ENCODE data around the gene C4orf36.
A peak's percentile ranks its signal among the peaks of the same experiment; 100 is the strongest.

C4orf36 gene, protein sequence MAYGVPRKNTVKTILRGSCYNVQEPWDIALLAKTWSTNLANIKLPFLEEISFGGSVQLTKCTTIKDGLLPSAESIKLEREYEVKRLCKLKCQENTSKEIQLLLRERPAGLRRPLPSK

GRCh38 chr4:86891762-86892635, at the start of gene C4orf36:
C4orf36 (minus strand) TSS chr4:86892422; CDS start chr4:86891520, 902 bp downstream.
- no peak for DNase-seq (ENCODE audit: low read depth in 2 of 2)

- DNase-seq (ENCODE audit: low read depth in 2 of 2), result no peak
These were observed 48.8 kb upstream of the C4orf36 start for GRCh38 chr4:86940920-86941460.

DNA sequence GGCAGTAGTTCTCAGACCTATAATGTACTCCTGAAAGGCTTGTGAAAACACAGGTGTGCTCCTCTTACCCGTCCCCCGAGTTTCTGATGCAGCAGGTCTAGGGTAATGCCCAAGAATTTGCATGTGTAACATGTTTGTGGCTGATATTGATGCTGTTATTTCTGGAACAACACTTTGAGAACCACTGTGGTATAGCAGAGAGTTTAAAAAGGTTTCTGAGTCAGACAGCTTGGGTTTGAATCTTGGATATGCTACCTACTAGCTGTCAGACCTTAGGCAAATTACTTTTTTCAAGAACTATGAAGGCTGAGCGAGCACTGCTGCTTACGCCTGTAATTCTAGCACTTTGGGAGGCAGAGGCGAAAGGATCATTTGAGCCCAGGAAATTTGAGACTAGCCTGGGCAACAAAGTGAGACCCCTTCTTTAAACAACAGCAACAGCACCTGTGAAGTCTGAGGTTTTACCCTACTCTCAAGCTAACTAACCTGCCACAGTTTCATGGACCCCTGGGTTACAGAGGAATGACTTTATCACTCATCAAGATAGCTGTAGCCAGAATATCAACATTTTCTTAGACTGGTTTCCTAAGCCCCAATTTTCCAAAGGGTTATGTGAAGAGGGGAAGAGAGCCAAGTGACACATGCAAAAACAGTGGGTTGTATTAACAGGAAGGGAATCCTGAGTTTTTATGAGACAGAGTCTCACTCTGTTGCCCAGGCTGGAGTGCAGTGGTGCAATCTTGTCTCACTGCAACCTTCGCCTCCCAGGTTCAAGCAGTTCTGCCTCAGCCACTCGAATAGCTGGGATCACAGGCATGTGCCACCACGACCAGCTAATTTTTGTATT, 47.7 kb upstream of the C4orf36 start:
- DNase-seq (ENCODE audit: low read depth in 2 of 2), result no peak

- no peak for DNase-seq (ENCODE audit: low read depth in 2 of 2)
These were observed 46.7 kb upstream of the C4orf36 start for GRCh38 chr4:86938771-86939520.

GRCh38 chr4:86935853-86936733, 43.9 kb upstream of the C4orf36 start:
- no peak for DNase-seq (ENCODE audit: low read depth in 2 of 2)

DNA sequence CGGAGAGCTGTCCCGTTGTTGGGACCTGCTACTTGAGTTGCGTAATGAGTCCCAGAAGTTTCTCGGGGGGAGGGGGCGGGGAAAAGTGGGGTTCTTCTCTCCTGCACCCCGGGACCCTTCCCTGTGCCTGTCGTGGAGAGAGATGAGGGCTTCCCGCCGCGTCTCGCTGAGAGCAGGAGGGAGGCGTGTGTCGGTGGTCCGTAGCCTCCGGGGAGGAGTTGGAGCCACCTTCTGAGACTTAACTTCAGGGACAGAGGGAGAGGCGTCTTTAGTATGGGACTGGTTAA, 43.3 kb upstream of the C4orf36 start:
- no peak for DNase-seq (ENCODE audit: low read depth in 2 of 2)

- DNase-seq (ENCODE audit: low read depth in 2 of 2), result peak; percentile 68 to 73
These were observed 42.7 kb upstream of the C4orf36 start, which contains the start of gene AFF1 for GRCh38 chr4:86934771-86935565. AFF1 (plus strand) TSS chr4:86935011; CDS start chr4:86948534, 13,523 bp downstream.

DNA sequence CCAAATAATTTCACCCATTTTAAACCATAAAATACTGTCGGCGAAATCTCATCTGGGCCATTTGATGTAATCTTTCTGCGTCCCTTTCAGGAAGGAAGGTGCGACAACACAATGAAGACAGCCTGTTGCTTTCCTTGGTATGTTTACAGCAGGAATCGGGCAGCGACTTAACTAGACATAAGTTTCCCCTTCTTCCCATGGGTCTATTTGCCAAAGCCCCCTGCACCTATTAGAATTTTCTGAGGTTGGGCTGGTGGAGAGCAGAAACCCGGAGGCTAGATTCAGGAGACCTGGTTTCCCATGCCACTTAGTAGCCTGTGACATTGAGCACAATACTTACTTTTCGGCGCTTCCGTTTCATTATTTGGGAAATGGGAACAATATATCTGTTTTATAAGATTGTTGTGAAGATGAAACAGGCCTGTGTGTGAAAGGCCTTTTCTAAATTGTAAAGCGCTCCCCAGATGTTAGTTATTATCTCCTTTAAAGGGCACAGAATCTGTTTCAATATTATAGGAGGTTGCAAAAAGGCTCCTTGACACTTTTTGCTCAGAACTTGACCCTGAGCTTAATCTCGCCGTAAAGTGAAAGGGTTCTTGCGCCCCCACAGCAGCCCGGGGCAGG, 42.0 kb upstream of the C4orf36 start:
- DNase-seq (ENCODE audit: low read depth in 2 of 2), result no peak

GRCh38 chr4:86928400-86929255, 36.4 kb upstream of the C4orf36 start:
- no peak for DNase-seq (ENCODE audit: low read depth in 2 of 2)

DNA sequence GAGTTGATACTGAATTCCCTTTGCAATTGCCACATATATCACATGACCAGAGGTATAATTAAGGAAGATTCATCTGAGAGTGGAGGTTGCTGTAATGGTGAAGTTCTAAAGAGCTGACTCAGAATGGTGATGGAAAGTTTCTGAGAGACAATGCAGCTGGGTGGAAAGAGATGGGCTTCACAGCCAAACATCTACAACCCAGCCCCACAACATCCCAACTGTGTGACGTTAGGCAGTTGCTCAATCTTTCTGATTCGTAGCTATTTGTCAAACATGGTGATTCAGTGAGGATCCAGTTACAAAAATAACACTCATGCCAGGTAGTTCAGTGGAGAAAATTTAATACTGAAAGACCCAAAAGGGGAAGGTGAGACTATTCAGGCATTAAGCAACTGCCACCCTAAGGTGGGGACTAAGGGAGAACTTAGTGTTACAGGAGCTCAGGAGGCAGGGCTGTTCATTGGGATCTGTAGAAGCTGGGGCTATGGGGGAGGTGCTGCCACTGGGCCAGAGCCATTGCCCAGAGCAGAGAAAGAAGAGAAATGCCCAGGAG, 35.7 kb upstream of the C4orf36 start:
- DNase-seq (ENCODE audit: low read depth in 2 of 2), result peak; percentile 89 to 90

GRCh38 chr4:86926435-86927086, 34.3 kb upstream of the C4orf36 start:
- no peak for DNase-seq (ENCODE audit: low read depth in 2 of 2)

DNA sequence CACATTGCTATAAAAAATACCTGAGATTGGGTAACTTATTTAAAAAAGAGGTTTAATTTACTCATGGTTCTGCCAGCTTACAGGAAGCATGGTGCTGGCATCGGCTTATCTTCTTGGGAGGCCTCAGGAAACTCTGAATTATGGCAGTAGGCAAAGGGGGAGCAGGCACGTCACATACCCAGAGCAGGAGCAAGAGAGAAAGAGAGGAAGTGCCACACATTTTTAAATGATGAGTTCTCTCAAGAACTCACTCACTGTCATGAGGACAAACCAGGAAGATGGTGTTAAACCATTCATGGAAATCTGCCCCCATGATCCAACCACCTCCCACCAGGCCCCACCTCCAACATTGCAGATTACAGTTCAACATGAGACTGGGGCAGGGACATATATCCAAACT, 32.6 kb upstream of the C4orf36 start:
- DNase-seq (ENCODE audit: low read depth in 2 of 2), result peak; percentile 78 to 79

DNA sequence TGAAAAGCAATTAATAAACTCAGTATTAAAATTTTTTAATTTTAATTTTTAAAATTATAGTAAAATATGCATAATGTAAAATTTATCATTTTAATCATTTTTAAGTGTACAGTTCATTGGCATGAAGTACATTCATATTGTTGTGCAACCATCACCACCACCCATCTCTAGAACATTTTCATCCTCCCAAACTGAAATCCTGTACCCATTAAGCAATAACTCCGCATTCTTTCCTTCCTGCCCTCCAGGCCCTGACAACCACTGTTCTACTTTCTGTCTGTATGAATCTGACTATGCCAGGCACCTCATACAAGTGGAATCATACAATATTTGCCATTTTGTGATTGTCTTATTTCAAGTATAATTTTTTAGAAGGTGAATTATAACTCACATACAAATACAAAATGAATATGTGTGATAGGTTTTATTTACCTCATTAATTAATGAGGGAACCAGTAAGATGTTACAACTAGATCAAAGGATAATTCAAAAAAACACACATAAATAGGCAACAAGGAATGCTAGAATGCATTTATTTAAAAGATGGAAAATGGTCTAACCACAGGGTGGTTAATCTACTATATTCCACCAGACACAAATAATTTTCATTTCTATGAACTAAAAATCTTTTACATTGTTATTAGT, 29.5 kb upstream of the C4orf36 start:
- no peak for DNase-seq (ENCODE audit: low read depth in 2 of 2)

- DNase-seq (ENCODE audit: low read depth in 2 of 2), result no peak
These were observed 27.5 kb upstream of the C4orf36 start for GRCh38 chr4:86919561-86920223.

DNA sequence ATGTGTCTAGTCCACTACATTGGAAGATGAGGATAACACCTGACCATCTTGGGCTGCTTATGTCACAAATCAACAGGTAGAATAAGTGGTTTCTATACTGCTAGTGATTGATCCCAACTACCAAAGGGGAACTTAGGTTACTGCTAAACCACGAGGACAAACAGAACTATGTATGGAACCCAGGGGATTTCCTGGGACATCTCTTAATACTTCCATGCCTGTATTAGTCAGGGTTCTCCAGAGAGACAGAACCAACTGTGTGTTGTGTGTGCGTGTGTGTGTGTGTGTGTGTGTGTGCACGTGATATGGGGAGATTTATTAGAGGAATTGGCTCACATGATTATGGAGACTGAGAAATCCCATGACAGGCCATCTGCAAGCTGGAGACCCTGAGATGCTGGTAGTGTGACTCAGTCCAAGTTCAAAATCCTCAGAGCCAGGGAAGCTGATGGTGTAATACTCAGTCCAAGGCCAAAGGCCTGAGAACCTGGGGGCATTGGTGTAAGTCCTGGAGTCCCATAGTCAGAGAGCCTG, 26.4 kb upstream of the C4orf36 start:
- DNase-seq (ENCODE audit: low read depth in 2 of 2), result no peak

Measured in fibroblast of skin of left quadriceps (primary cell).